ENCODE measurements around the gene PRKAR2B. TPM values are rescaled to one million over a fixed set of nuclear protein-coding genes. Genes with fewer than 3 reads are reported as not detected.
"Not testable (repeated sequence)": the region's sequence is repeated elsewhere in the genome, so short reads cannot be mapped to it uniquely, and the experiment has no call there.

PRKAR2B gene
- total RNA-seq, 2 experiments from 2014 or later, result 0.97 to 1.2 TPM

GRCh38 chr7:107025449-107026103 is 18.9 kb upstream of the PRKAR2B start:
- ChIA-PET CTCF (no interaction called here), POLR2A (no interaction called here)

GRCh38 chr7:107026166-107026565 is 18.3 kb upstream of the PRKAR2B start:
- ChIA-PET CTCF (no interaction called here), POLR2A (no interaction called here)

GRCh38 chr7:107027208-107027607 is 17.3 kb upstream of the PRKAR2B start:
- ChIA-PET POLR2A (no interaction called here), CTCF (no interaction called here)

- POLR2A ChIA-PET, result no interaction called here
- CTCF ChIA-PET, result interaction anchor here (1.0 kb wide), 1 partner anchor 23 kb away, joined by 3 read pairs; no protein-coding TSS in a partner anchor
These were observed 15.3 kb upstream of the PRKAR2B start for GRCh38 chr7:107029061-107029763.

- CTCF ChIA-PET, result interaction anchor here (1.0 kb wide), 1 partner anchor 23 kb away, joined by 3 read pairs; no protein-coding TSS in a partner anchor
- POLR2A ChIA-PET, result no interaction called here
These were observed 14.7 kb upstream of the PRKAR2B start for GRCh38 chr7:107029764-107030286.

- POLR2A ChIA-PET, result no interaction called here
- CTCF ChIA-PET, result no interaction called here
These were observed 12.5 kb upstream of the PRKAR2B start for GRCh38 chr7:107032050-107032449.

GRCh38 chr7:107032720-107033438 is 11.6 kb upstream of the PRKAR2B start:
- CTCF ChIA-PET, result no interaction called here
- POLR2A ChIA-PET, result no interaction called here

GRCh38 chr7:107034553-107034952 is 10.0 kb upstream of the PRKAR2B start:
- ChIA-PET POLR2A (no interaction called here), CTCF (no interaction called here)

GRCh38 chr7:107035446-107035845 is 9.1 kb upstream of the PRKAR2B start:
- CTCF ChIA-PET, result no interaction called here
- POLR2A ChIA-PET, result no interaction called here

GRCh38 chr7:107036535-107036934 is 8.0 kb upstream of the PRKAR2B start:
- ChIA-PET CTCF (no interaction called here), POLR2A (no interaction called here)

- ChIA-PET POLR2A (no interaction called here), CTCF (no interaction called here)
These were observed 6.5 kb upstream of the PRKAR2B start for GRCh38 chr7:107037717-107038603.

GRCh38 chr7:107039199-107039900 is 5.2 kb upstream of the PRKAR2B start:
- CTCF ChIA-PET, result no interaction called here

GRCh38 chr7:107041097-107041496 is 3.4 kb upstream of the PRKAR2B start:
- POLR2A ChIA-PET, result no interaction called here
- CTCF ChIA-PET, result no interaction called here

More at GRCh38 chr7:107039199-107039900, 5.2 kb upstream of the PRKAR2B start:
- POLR2A ChIA-PET, result no interaction called here

- CTCF ChIA-PET, result not testable (repeated sequence)
These were observed 2.7 kb upstream of the PRKAR2B start for GRCh38 chr7:107041764-107042163.

GRCh38 chr7:107042326-107042910 is 2.1 kb upstream of the PRKAR2B start:
- CTCF ChIA-PET, result not testable (repeated sequence)

More at GRCh38 chr7:107041764-107042163, 2.7 kb upstream of the PRKAR2B start:
- POLR2A ChIA-PET, result not testable (repeated sequence)

GRCh38 chr7:107043491-107043890 is 1.0 kb upstream of the PRKAR2B start:
- POLR2A ChIA-PET, result interaction anchor here (0.7 kb wide), 1 partner anchor 67 kb away, joined by 7 read pairs; no protein-coding TSS in a partner anchor
- CTCF ChIA-PET, result no interaction called here

More at GRCh38 chr7:107042326-107042910, 2.1 kb upstream of the PRKAR2B start:
- POLR2A ChIA-PET, result not testable (repeated sequence)

- ChIA-PET CTCF (no interaction called here), POLR2A (no interaction called here)
These were observed 571 bp upstream of the PRKAR2B start for GRCh38 chr7:107043921-107044346.

GRCh38 chr7:107045195-107045960 is 873 bp downstream of the PRKAR2B start:
- POLR2A ChIA-PET, result interaction anchor here (0.6 kb wide), 1 partner anchor 130 kb away, joined by 4 read pairs; no protein-coding TSS in a partner anchor
- CTCF ChIA-PET, result interaction anchor here (1.4 kb wide), 1 partner anchor 130 kb away, joined by 5 read pairs; no protein-coding TSS in a partner anchor

Measured in activated CD8-positive, alpha-beta memory T cell treated with anti-CD3 and anti-CD28 coated beads for 36 hours (primary cell).